GM12878 (cell line): ENCODE data around the gene DPM1. TPM values are rescaled to one million over a fixed set of nuclear protein-coding genes. Genes with fewer than 3 reads are reported as not detected.

Experiments used
- ATF7 ChIP-seq: fragments of 450-650 bp; IDR thresholded peaks from 2 replicates; pipeline ENCODE4 v1.6.1; 2016; ENCODE audit warnings: low read depth, mild to moderate bottlenecking
- CHD4 ChIP-seq: fragments of 200-600 bp; sonication (generic); IDR thresholded peaks from 2 replicates; pipeline ENCODE4 v1.6.1; 2016; ENCODE audit warnings: mild to moderate bottlenecking
- KAT2A ChIP-seq: conservative IDR thresholded peaks from 2 replicates; pipeline ENCODE4 v1.6.1; 2011; ENCODE audit warnings: low read depth, low read length; ENCODE audit not compliant: control insufficient read depth
- NFYB ChIP-seq: IDR thresholded peaks from 2 replicates; pipeline ENCODE4 v1.6.1; 2011; ENCODE audit warnings: low read depth, mild to moderate bottlenecking, low read length, improper control_type of control experiment, moderate library complexity; ENCODE audit not compliant: insufficient read depth
- PAX8 ChIP-seq: fragments of 450-650 bp; IDR thresholded peaks from 2 replicates; pipeline ENCODE4 v1.6.1; 2017; ENCODE audit warnings: mild to moderate bottlenecking, moderate library complexity
- PML ChIP-seq: IDR thresholded peaks from 2 replicates; pipeline ENCODE4 v1.6.1; 2012; ENCODE audit warnings: low read length, inconsistent platforms
- SMC3 ChIP-seq: IDR thresholded peaks from 2 replicates; pipeline ENCODE4 v1.6.1; 2011; ENCODE audit warnings: low read length, improper control_type of control experiment, borderline replicate concordance
- STAT3 ChIP-seq: IDR thresholded peaks from 2 replicates; pipeline ENCODE4 v1.6.1; 2011; ENCODE audit warnings: low read depth, low read length, improper control_type of control experiment
- TCF12 ChIP-seq: IDR thresholded peaks from 2 replicates; pipeline ENCODE4 v1.6.1; 2011; ENCODE audit warnings: low read depth, mild to moderate bottlenecking, low read length
- ZZZ3 ChIP-seq: IDR thresholded peaks from 2 replicates; pipeline ENCODE4 v1.6.1; 2011; ENCODE audit warnings: low read depth; ENCODE audit not compliant: control insufficient read depth, insufficient read length
- polyA plus RNA-seq, 11 experiments: library from polyadenylated mRNA; depleted of rRNA in 4 of 11; unstranded in 6 of 11; stranded (reverse) in 5 of 11; fragments of >200 nt; fragmentation: Nextera tagmentation in 4 of 11; fragmentation: Illumina TruSeq in 1 of 11; extraction: Ambion mirVana in 4 of 11; extraction: Trizol in 1 of 11; gene quantifications; 1 replicate in 1 of 11; 2 replicates in 10 of 11; pipeline versions ENCODE4 v1.2.1 to v1.2.3, GENCODE V29; 2011 to 2016; ENCODE audit warnings: inconsistent platforms in 2 of 11, missing spikeins in 2 of 11, low read depth in 1 of 11
- total RNA-seq, 4 experiments: library from RNA; depleted of rRNA in 3 of 4; stranded (reverse); fragments of >200 nt in 3 of 4; fragmentation: Illumina TruSeq in 1 of 4; extraction: Trizol in 1 of 4; gene quantifications; 2 replicates each; pipeline versions ENCODE4 v1.2.1 to v1.2.3, GENCODE V29; 2013 to 2021
- TF ChIP-seq, protein P1 (sequence below): IDR thresholded peaks from 2 replicates; pipeline ENCODE4 v1.6.1; 2012; ENCODE audit warnings: mild to moderate bottlenecking, low read depth, low read length

Gene DPM1
- total and polyA plus RNA-seq, 10 of the 15 experiments (the other 5 are each of a cell fraction or from before 2014, with no cell fraction given) = 53.3 to 167 (median 108) TPM

DNA sequence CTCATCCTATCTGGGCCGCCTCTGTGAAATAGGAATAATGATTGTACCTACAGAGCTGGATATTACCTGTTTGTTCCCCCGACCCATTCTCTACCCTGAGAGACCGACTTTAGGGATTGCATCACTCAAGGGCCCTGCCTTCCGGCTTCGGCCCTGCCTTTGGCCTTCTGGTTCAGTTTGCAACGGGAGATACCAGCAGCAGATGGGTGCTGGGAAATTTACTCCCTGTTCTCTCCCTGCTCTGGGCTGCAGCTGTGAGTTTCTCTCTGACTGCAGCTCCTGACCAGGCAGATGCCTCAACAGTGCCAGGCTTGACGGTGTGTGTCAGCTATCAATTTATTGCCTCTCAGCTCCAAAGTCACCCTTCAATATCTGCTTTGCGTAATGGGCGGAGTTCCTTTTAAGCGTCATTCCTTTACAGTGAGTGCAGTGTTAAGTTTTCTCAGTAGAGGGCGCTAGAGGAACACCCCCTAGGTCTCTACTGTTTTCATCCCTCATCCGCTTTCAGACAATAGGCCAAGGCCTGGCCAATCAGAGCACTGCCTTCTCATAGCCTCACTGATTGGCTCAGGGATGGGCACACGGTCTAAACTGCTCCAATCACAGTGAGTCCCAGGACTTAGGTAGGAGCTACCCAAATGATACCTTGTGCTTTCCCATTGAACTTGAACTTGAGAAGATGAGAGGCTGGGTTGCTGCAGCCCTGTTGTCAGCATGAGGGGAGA is 34.6 kb upstream of the DPM1 start (continued):
- TF ChIP-seq NFYB (peak; percentile 79), ATF7 (no peak), PAX8 (no peak), PML (no peak), ZZZ3 (no peak), SMC3 (peak; percentile 17; the same call in 1 of the 2 replicates), KAT2A (no peak), CHD4 (no peak), TCF12 (no peak), STAT3 (no peak)
- TF ChIP-seq, protein P1, sequence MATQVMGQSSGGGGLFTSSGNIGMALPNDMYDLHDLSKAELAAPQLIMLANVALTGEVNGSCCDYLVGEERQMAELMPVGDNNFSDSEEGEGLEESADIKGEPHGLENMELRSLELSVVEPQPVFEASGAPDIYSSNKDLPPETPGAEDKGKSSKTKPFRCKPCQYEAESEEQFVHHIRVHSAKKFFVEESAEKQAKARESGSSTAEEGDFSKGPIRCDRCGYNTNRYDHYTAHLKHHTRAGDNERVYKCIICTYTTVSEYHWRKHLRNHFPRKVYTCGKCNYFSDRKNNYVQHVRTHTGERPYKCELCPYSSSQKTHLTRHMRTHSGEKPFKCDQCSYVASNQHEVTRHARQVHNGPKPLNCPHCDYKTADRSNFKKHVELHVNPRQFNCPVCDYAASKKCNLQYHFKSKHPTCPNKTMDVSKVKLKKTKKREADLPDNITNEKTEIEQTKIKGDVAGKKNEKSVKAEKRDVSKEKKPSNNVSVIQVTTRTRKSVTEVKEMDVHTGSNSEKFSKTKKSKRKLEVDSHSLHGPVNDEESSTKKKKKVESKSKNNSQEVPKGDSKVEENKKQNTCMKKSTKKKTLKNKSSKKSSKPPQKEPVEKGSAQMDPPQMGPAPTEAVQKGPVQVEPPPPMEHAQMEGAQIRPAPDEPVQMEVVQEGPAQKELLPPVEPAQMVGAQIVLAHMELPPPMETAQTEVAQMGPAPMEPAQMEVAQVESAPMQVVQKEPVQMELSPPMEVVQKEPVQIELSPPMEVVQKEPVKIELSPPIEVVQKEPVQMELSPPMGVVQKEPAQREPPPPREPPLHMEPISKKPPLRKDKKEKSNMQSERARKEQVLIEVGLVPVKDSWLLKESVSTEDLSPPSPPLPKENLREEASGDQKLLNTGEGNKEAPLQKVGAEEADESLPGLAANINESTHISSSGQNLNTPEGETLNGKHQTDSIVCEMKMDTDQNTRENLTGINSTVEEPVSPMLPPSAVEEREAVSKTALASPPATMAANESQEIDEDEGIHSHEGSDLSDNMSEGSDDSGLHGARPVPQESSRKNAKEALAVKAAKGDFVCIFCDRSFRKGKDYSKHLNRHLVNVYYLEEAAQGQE = no peak
